Heart left ventricle (tissue), 13 donors: ENCODE measurements around the gene CCSER2.

ENCODE experiments used
- POLR2A ChIP-seq, 2 donors: fragments of 450-650 bp; IDR thresholded peaks; one replicate each; pipeline ENCODE4 v1.6.1; 2017; ENCODE audit warnings: antibody characterized with exemption in 2 of 2, mild to moderate bottlenecking in 2 of 2, moderate library complexity in 2 of 2
- TF ChIP-seq, protein P1 (sequence below), 12 donors: fragments of 200-600 bp; sonication (generic) in 4 of 12; IDR thresholded peaks; one replicate each; pipeline versions ENCODE4 v1.5.0 to v1.8.0; 2018 to 2022; ENCODE audit warnings: antibody characterized with exemption in 12 of 12, mild to moderate bottlenecking in 5 of 12
- donor health status: ischemic (EF 13 %, LVEDD 7.1; RV severe dilation, severe dysfunction).
- donor health status: DM: no; HTN: yes; CAD: no.
- donor health status: DM: no; HTN: no; CAD: no.
- donor health status: ischemic (EF 25% LVEDD 6.9; RV normal size, moderate dysfunction).
- donor health status: ischemic (EF 25% LVEDD 5.7; RV mildly dilated, moderate dysfunction).
- donor health status: ischemic (EF 35%, LVEDD 5.7; RV mildly dilated, moderate dysfunction).
- donor health status: nonischemic (EF 11% LVEDD 7.7; RV severe dilation, severe dysfunction).
- donor health status: DM: yes; HTN: yes; CAD: no.
- donor health status: PGD.
- donor health status: ischemic (EF 29% LVEDD 5.4; RV normal size, mild dysfunction).
- donor health status: nonischemic (EF 23%, LVEDD 6.1; RV moderate dilation, normal function).

DNA sequence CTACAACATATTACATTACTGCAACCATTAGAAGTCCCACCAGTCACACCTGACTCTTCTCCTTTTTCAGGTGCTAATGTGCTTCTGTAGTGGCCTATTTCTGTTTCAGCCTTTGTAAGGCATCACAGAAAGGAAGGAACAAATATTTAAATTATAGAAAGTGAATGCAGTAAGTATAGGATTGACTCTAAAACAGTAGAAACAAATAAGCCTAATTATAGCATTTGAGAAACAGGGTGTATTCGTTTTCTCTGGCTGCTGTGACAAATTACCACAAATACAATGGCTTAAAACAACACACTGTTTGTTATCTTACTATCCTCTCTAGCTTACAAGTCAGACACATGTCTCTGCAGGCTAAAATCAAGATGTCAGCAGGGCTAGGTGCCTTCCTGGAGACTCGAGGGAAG lies 69.4 kb downstream of the CCSER2 start:
- TF ChIP-seq, protein P1, sequence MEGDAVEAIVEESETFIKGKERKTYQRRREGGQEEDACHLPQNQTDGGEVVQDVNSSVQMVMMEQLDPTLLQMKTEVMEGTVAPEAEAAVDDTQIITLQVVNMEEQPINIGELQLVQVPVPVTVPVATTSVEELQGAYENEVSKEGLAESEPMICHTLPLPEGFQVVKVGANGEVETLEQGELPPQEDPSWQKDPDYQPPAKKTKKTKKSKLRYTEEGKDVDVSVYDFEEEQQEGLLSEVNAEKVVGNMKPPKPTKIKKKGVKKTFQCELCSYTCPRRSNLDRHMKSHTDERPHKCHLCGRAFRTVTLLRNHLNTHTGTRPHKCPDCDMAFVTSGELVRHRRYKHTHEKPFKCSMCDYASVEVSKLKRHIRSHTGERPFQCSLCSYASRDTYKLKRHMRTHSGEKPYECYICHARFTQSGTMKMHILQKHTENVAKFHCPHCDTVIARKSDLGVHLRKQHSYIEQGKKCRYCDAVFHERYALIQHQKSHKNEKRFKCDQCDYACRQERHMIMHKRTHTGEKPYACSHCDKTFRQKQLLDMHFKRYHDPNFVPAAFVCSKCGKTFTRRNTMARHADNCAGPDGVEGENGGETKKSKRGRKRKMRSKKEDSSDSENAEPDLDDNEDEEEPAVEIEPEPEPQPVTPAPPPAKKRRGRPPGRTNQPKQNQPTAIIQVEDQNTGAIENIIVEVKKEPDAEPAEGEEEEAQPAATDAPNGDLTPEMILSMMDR (IDR thresholded peaks at IDR 0.05): no peak
- no peak for TF ChIP-seq POLR2A (IDR thresholded peaks at IDR 0.05)
